B cell (primary cell): ENCODE data around the gene ACIN1.

ENCODE experiments used
- CTCF ChIP-seq: fragments of 200-600 bp; IDR thresholded peaks from one replicate; pipeline ENCODE4 v1.8.0; 2022; ENCODE audit warnings: antibody characterized with exemption, mild to moderate bottlenecking
- EZH2 ChIP-seq: IDR thresholded peaks from 2 replicates; pipeline ENCODE4 v1.6.1; 2012; ENCODE audit warnings: borderline replicate concordance, low read depth, mild to moderate bottlenecking, moderate library complexity, low read length; ENCODE audit not compliant: insufficient read depth, poor library complexity, severe bottlenecking

- no peak for TF ChIP-seq CTCF
- no peak for TF ChIP-seq EZH2
Observed at GRCh38 chr14:23069413-23069806, 25.5 kb downstream of the ACIN1 start.
